Stomach (tissue), 4 donors: Measurements from ENCODE around the gene WDR27.

Experiments
- EP300 ChIP-seq: sonication (generic); formaldehyde crosslinking; IDR thresholded peaks from one replicate; pipeline ENCODE4 v1.6.1; 2017; ENCODE audit warnings: antibody characterized with exemption
- TF ChIP-seq, protein P1 (sequence below), 7 experiments: fragments of 450-650 bp in 4 of 7; fragments of 200-600 bp in 3 of 7; sonication (generic) in 3 of 7; IDR thresholded peaks; one replicate each; pipeline ENCODE4 v1.5.1; 2016 to 2019; ENCODE audit warnings: antibody characterized with exemption in 7 of 7, control low read depth in 2 of 7, mild to moderate bottlenecking in 1 of 7

DNA sequence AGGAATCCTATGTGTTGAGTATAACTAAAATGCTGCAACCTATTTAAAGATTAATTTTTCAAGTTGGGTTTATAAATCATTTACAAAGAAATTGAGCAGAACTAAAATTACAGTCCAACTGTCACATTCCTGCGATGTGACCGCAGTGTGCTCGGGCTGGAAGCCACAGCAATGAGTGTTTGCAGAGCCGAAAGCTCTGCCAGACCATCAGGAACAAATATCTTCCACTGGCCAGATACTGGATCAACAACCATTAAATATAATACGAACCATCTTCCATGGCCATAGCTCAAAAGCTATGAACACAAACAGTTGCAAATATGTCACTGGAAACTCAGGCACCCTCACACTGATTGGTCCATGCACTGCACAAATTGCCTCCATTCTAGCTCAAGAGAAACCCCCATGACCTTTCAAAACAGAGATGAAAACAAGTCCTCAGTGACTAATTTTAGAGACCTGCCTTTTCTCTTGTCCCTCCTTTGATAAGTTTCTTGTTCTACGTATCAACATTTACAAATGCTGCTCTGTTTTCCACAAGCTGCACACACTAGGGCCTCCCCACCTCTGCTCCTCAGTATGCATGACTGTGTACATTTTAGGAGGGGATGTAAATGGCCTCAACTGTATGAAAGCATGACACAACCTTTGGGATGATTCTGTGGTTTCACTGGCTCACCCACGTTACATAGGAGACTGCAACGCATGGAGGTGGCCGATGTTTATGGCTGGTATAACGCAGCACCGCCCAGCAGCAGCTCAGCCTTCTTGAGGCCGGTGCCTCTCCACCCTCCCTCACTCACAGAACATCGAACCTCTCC lies 171.7 kb downstream of the WDR27 start:
- TF ChIP-seq, protein P1, sequence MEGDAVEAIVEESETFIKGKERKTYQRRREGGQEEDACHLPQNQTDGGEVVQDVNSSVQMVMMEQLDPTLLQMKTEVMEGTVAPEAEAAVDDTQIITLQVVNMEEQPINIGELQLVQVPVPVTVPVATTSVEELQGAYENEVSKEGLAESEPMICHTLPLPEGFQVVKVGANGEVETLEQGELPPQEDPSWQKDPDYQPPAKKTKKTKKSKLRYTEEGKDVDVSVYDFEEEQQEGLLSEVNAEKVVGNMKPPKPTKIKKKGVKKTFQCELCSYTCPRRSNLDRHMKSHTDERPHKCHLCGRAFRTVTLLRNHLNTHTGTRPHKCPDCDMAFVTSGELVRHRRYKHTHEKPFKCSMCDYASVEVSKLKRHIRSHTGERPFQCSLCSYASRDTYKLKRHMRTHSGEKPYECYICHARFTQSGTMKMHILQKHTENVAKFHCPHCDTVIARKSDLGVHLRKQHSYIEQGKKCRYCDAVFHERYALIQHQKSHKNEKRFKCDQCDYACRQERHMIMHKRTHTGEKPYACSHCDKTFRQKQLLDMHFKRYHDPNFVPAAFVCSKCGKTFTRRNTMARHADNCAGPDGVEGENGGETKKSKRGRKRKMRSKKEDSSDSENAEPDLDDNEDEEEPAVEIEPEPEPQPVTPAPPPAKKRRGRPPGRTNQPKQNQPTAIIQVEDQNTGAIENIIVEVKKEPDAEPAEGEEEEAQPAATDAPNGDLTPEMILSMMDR (IDR thresholded peaks at IDR 0.05), result no peak
- peak; percentile 71 for TF ChIP-seq EP300
